HCT116 (cell line): ENCODE measurements around the gene CCNE1. TPM values are rescaled to one million over a fixed set of nuclear protein-coding genes. Genes with fewer than 3 reads are reported as not detected.
"Not testable (repeated sequence)": the region's sequence is repeated elsewhere in the genome, so short reads cannot be mapped to it uniquely, and the experiment has no call there.

Experiments used
- ATAC-seq: fragments of 200-7000 bp; cut with Tn5 transposase; 2 replicates; pipeline ENCODE4 v1.9.1; 2020; ENCODE audit warnings: mild to moderate bottlenecking, moderate library complexity
- BruUV-seq: library from RNA; stranded (reverse); fragments of 400-500 nt; replicated peaks from 2 replicates; lab custom pipeline; 2021; lab: Mats Ljungman, UMichigan
- CTCF ChIA-PET: fragments of 300-600 bp; sonication (Branson Sonifier 250); formaldehyde crosslinking; loops from one replicate; lab custom pipeline; 2021; ENCODE audit warnings: antibody characterized with exemption; lab: Charles Lee
- POLR2A ChIA-PET: fragments of 300-600, 350-600 bp; sonication (Branson Sonifier 250); formaldehyde crosslinking; loops from one replicate; lab custom pipeline; 2021; ENCODE audit warnings: antibody characterized with exemption; lab: Charles Lee
- RAD21 ChIA-PET, 2 experiments: fragments of 300-600 bp; sonication (Branson Sonifier 250); formaldehyde crosslinking; loops; one replicate each; lab custom pipeline; 2023; ENCODE audit warnings: low total read pairs in 2 of 2; ENCODE audit not compliant: uncharacterized antibody in 2 of 2, unreplicated experiment in 2 of 2, low non-redundant PET in 1 of 2; lab: Charles Lee
- DNase-seq: peaks from one replicate; pipeline ENCODE4 v3.0.0-alpha.2; 2010; ENCODE audit warnings: low read depth, low spot score
- H2AFZ ChIP-seq: fragments of 200-600 bp; shearing (Covaris generic), sonication (generic); 2 replicates; pipeline ENCODE4 v1.6.1; 2017; ENCODE audit warnings: low read depth, mixed run types, mixed read lengths, antibody characterized with exemption, low read length; ENCODE audit not compliant: poor library complexity, severe bottlenecking
- H3K27ac ChIP-seq: 2 replicates; pipeline ENCODE4 v1.5.1; 2012; ENCODE audit warnings: low read depth, low read length
- H3K27me3 ChIP-seq: fragments of 200-600 bp; sonication (generic); 2 replicates; pipeline ENCODE4 v1.6.1; 2016; ENCODE audit warnings: mixed run types, low read length, mixed read lengths; ENCODE audit not compliant: insufficient read depth
- H3K36me3 ChIP-seq, 2 experiments: fragments of 200-500 bp in 1 of 2; fragments of 200-600 bp in 1 of 2; sonication (Bioruptor generic) in 1 of 2; sonication (generic) in 1 of 2; 2 replicates each; pipeline versions ENCODE4 v1.5.1 to v1.6.1; 2014 to 2016; ENCODE audit warnings: low read length in 2 of 2, inconsistent platforms in 1 of 2, mixed read lengths in 1 of 2, mixed run types in 1 of 2; ENCODE audit not compliant: insufficient read depth in 2 of 2, control insufficient read depth in 1 of 2
- H3K4me1 ChIP-seq, 2 experiments: fragments of 200-600 bp in 1 of 2; sonication (generic) in 1 of 2; 2 replicates each; pipeline versions ENCODE4 v1.5.1 to v1.6.1; 2012 to 2017; ENCODE audit warnings: low read length in 2 of 2, inconsistent platforms in 1 of 2, mild to moderate bottlenecking in 1 of 2, mixed read lengths in 1 of 2, mixed run types in 1 of 2, moderate library complexity in 1 of 2; ENCODE audit not compliant: insufficient read depth in 2 of 2, control insufficient read depth in 1 of 2
- H3K4me2 ChIP-seq: fragments of 200-600 bp; sonication (generic); 2 replicates; pipeline ENCODE4 v1.6.1; 2017; ENCODE audit warnings: mixed run types, low read length, mixed read lengths
- H3K4me3 ChIP-seq, 2 experiments: fragments of 200-600 bp in 1 of 2; sonication (generic) in 1 of 2; replicated peaks in 1 of 2; 2 replicates each; pipeline ENCODE4 v1.5.1; 2011 to 2016; ENCODE audit warnings: low read length in 2 of 2, control low read depth in 1 of 2, low read depth in 1 of 2, mild to moderate bottlenecking in 1 of 2, mixed read lengths in 1 of 2, mixed run types in 1 of 2
- H3K79me2 ChIP-seq: fragments of 200-600 bp; sonication (generic); 2 replicates; pipeline ENCODE4 v1.6.1; 2017; ENCODE audit warnings: mild to moderate bottlenecking, mixed run types, low read length, moderate library complexity, mixed read lengths; ENCODE audit not compliant: insufficient read depth
- H3K9ac ChIP-seq: fragments of 200-600 bp; sonication (generic); 2 replicates; pipeline ENCODE4 v1.6.1; 2016; ENCODE audit warnings: low read length, mixed read lengths
- H3K9me2 ChIP-seq: fragments of 200-600 bp; sonication (generic), shearing (Covaris generic); 2 replicates; pipeline ENCODE4 v1.6.1; 2017; ENCODE audit warnings: mixed run types, mild to moderate bottlenecking, moderate library complexity; ENCODE audit not compliant: insufficient read depth
- H3K9me3 ChIP-seq, 2 experiments: fragments of 200-500 bp in 1 of 2; fragments of 200-600 bp in 1 of 2; sonication (Bioruptor generic) in 1 of 2; sonication (generic) in 1 of 2; 2 replicates each; pipeline ENCODE4 v1.6.1; 2014 to 2017; ENCODE audit warnings: low read length in 2 of 2, mixed read lengths in 2 of 2, inconsistent platforms in 1 of 2, low read depth in 1 of 2, mild to moderate bottlenecking in 1 of 2, mixed run types in 1 of 2, moderate library complexity in 1 of 2; ENCODE audit not compliant: control insufficient read depth in 1 of 2, insufficient read depth in 1 of 2
- H4K20me1 ChIP-seq: fragments of 200-600 bp; sonication (generic), shearing (Covaris generic); 2 replicates; pipeline ENCODE4 v1.6.1; 2017; ENCODE audit warnings: mixed run types, mild to moderate bottlenecking, moderate library complexity; ENCODE audit not compliant: insufficient read depth
- CEBPB ChIP-seq: IDR thresholded peaks from 2 replicates; pipeline ENCODE4 v1.6.1; 2012; ENCODE audit warnings: low read depth
- CTCF ChIP-seq, 3 experiments: fragments of 200-600 bp in 1 of 3; sonication (generic) in 1 of 3; IDR thresholded peaks in 2 of 3; conservative IDR thresholded peaks in 1 of 3; 2 replicates each; pipeline ENCODE4 v1.5.1; 2012 to 2017; ENCODE audit warnings: low read depth in 2 of 3, low read length in 2 of 3, antibody characterized with exemption in 1 of 3, borderline replicate concordance in 1 of 3, control low read depth in 1 of 3, mild to moderate bottlenecking in 1 of 3, mixed read lengths in 1 of 3, mixed run types in 1 of 3, moderate library complexity in 1 of 3; ENCODE audit not compliant: insufficient read depth in 1 of 3
- EGR1 ChIP-seq: IDR thresholded peaks from 2 replicates; pipeline ENCODE4 v1.6.1; 2012; ENCODE audit warnings: low read depth
- ELF1 ChIP-seq: IDR thresholded peaks from 2 replicates; pipeline ENCODE4 v1.6.1; 2012; ENCODE audit warnings: low read depth, borderline replicate concordance
- EZH2 ChIP-seq: fragments of 200-600 bp; sonication (generic); IDR thresholded peaks from 2 replicates; pipeline ENCODE4 v1.6.1; 2017; ENCODE audit warnings: antibody characterized with exemption, mixed run types
- EZH2phosphoT487 ChIP-seq: fragments of 200-600 bp; IDR thresholded peaks from 2 replicates; pipeline ENCODE4 v1.6.1; 2018; ENCODE audit warnings: antibody characterized with exemption, borderline replicate concordance
- FOSL1 ChIP-seq: IDR thresholded peaks from 2 replicates; pipeline ENCODE4 v1.6.1; 2012; ENCODE audit warnings: low read depth
- MAX ChIP-seq: IDR thresholded peaks from 2 replicates; pipeline ENCODE4 v1.6.1; 2012
- POLR2AphosphoS5 ChIP-seq: IDR thresholded peaks from 2 replicates; pipeline ENCODE4 v1.6.1; 2011; ENCODE audit warnings: mild to moderate bottlenecking, low read depth, low read length, moderate library complexity
- RAD21 ChIP-seq: IDR thresholded peaks from 2 replicates; pipeline ENCODE4 v1.6.1; 2012; ENCODE audit warnings: low read depth, mild to moderate bottlenecking
- SIN3A ChIP-seq: IDR thresholded peaks from 2 replicates; pipeline ENCODE4 v1.6.1; 2012; ENCODE audit warnings: low read depth
- SRF ChIP-seq: IDR thresholded peaks from 2 replicates; pipeline ENCODE4 v1.6.1; 2012; ENCODE audit warnings: low read depth
- TCF7L2 ChIP-seq: IDR thresholded peaks from 2 replicates; pipeline ENCODE4 v1.7.0; 2011; ENCODE audit warnings: borderline replicate concordance, inconsistent platforms; ENCODE audit not compliant: insufficient read depth, insufficient read length; ENCODE audit errors: extremely low read depth
- YY1 ChIP-seq: IDR thresholded peaks from 2 replicates; pipeline ENCODE4 v1.6.1; 2011; ENCODE audit warnings: low read length, low read depth, moderate library complexity, mild to moderate bottlenecking; ENCODE audit not compliant: insufficient replicate concordance; ENCODE audit errors: extremely low read depth
- ZFX ChIP-seq: fragments of 450-650 bp; IDR thresholded peaks from 2 replicates; pipeline ENCODE4 v1.6.1; 2017
- ZNF274 ChIP-seq: fragments of 200-500 bp; sonication (Bioruptor generic); IDR thresholded peaks from 2 replicates; pipeline ENCODE4 v1.6.1; 2014; ENCODE audit warnings: mild to moderate bottlenecking, low read depth, low read length, inconsistent platforms
- intact Hi-C: fragments of 100-400 bp; cut with micrococcal nuclease; formaldehyde crosslinking; loops from 2 replicates; pipeline ENCODE4 v1.10.0; 2022
- total RNA-seq: library from RNA; stranded (reverse); gene quantifications from one replicate; pipeline ENCODE4 v1.2.1, GENCODE V29; 2021; ENCODE audit not compliant: unreplicated experiment

The CCNE1 gene
- total RNA-seq, 1 experiment from 2014 or later, result 29.3 TPM

- RAD21 ChIA-PET, result no interaction called here
- no peaks in the 10 kb centered on the region for H3K4me1 ChIP-seq
- no peak overlapping the region for H3K27ac ChIP-seq
- no peak for DNase-seq
- intact Hi-C loops, result no loop called here
- POLR2A ChIA-PET, result no interaction called here
- H3K4me2 ChIP-seq, result no peak overlapping the region
- no peak for TF ChIP-seq SRF
- no peak for TF ChIP-seq POLR2AphosphoS5
- TF ChIP-seq EZH2phosphoT487, result no peak
- TF ChIP-seq CEBPB, result no peak
- no peak for TF ChIP-seq CTCF (IDR thresholded peaks at IDR 0.05 in 2 of 3, conservative IDR thresholded peaks at IDR 0.05 in 1 of 3; ENCODE audit: borderline replicate concordance in 1 of 3, insufficient read depth in 1 of 3, low read depth in 2 of 3, low read length in 2 of 3)
- TF ChIP-seq SIN3A, result no peak
- no peak for TF ChIP-seq ZNF274
- no peak for TF ChIP-seq EGR1
- no peak for TF ChIP-seq FOSL1
- no peak for TF ChIP-seq ELF1
- no peak for TF ChIP-seq EZH2
- TF ChIP-seq MAX, result no peak
- no peak for TF ChIP-seq TCF7L2
- no peak for TF ChIP-seq ZFX
- TF ChIP-seq YY1, result no peak
- no peak for TF ChIP-seq RAD21
- TF ChIP-seq, all 23 proteins: peak for 0
- H3K9ac ChIP-seq, result no peak overlapping the region
- CTCF ChIA-PET, result no interaction called here
- no peaks in the 10 kb centered on the region for H3K79me2 ChIP-seq
- H3K9me3 ChIP-seq, result no peaks in the 10 kb centered on the region
- no TSS peak for BruUV-seq
- no peak overlapping the region for H2AFZ ChIP-seq
- no peaks in the 10 kb centered on the region for H3K36me3 ChIP-seq
- H3K4me3 ChIP-seq, result no peak overlapping the region
- no peak for ATAC-seq
- H3K27me3 ChIP-seq, result no peaks in the 10 kb centered on the region
- H3K9me2 ChIP-seq, result no peaks in the 10 kb centered on the region
- no peaks in the 10 kb centered on the region for H4K20me1 ChIP-seq
Measured at GRCh38 chr19:29793116-29793727, 18.6 kb upstream of the CCNE1 start.

GRCh38 chr19:29794490-29794889, 17.3 kb upstream of the CCNE1 start:
- RAD21 ChIA-PET, result not testable (repeated sequence)

More at GRCh38 chr19:29794490-29794889, 17.3 kb upstream of the CCNE1 start:
- H3K79me2 ChIP-seq, BruUV-seq, H3K9me3 ChIP-seq, H3K27me3 ChIP-seq, H4K20me1 ChIP-seq, POLR2A ChIA-PET, H3K9me2 ChIP-seq, H2AFZ ChIP-seq, DNase-seq, H3K4me3 ChIP-seq, H3K9ac ChIP-seq, ATAC-seq, H3K4me1 ChIP-seq, H3K4me2 ChIP-seq, intact Hi-C loops, CTCF ChIA-PET, H3K36me3 ChIP-seq, H3K27ac ChIP-seq: not testable (repeated sequence)
